PC-9 (cell line): Measurements from ENCODE around the gene HDAC8. TPM values are rescaled to one million over a fixed set of nuclear protein-coding genes. Genes with fewer than 3 reads are reported as not detected.

Source experiments
- BruUV-seq: library from RNA; stranded (reverse); fragments of 400-500 nt; replicated peaks from 2 replicates; lab custom pipeline; 2021; lab: Mats Ljungman, UMichigan
- CTCF ChIA-PET: fragments of 300-600 bp; sonication (Branson Sonifier 250); formaldehyde crosslinking; loops from one replicate; lab custom pipeline; 2022; ENCODE audit warnings: antibody characterized with exemption; lab: Charles Lee
- POLR2A ChIA-PET: fragments of 300-600 bp; sonication (Branson Sonifier 250); formaldehyde crosslinking; loops from one replicate; lab custom pipeline; 2022; ENCODE audit warnings: antibody characterized with exemption; ENCODE audit not compliant: unreplicated experiment; lab: Charles Lee
- DNase-seq, 2 experiments: peaks; one replicate each; pipeline versions ENCODE4 v3.0.0 to v3.0.0-alpha.2; 2015 to 2022; ENCODE audit warnings: mixed read lengths in 1 of 2
- H2AFZ ChIP-seq: fragments of 200-600 bp; sonication (generic); 2 replicates; pipeline ENCODE4 v1.8.1; 2017; ENCODE audit warnings: antibody characterized with exemption
- H3F3A ChIP-seq: fragments of 200-600 bp; sonication (generic); 2 replicates; pipeline ENCODE4 v1.8.1; 2017; ENCODE audit warnings: antibody characterized with exemption, mild to moderate bottlenecking, low read depth; ENCODE audit not compliant: insufficient read depth
- H3K27ac ChIP-seq: fragments of 200-600 bp; sonication (generic); 2 replicates; pipeline ENCODE4 v1.6.1; 2016; ENCODE audit warnings: mixed run types
- H3K27me3 ChIP-seq: fragments of 200-600 bp; sonication (generic); 2 replicates; pipeline ENCODE4 v1.6.1; 2016; ENCODE audit warnings: low read depth, mixed run types; ENCODE audit not compliant: insufficient read depth
- H3K36me3 ChIP-seq: fragments of 200-600 bp; sonication (generic); 2 replicates; pipeline ENCODE4 v1.6.1; 2016; ENCODE audit warnings: low read depth, mixed run types
- H3K4me1 ChIP-seq: fragments of 200-600 bp; sonication (generic); replicated peaks from 2 replicates; pipeline ENCODE4 v1.6.1; 2016; ENCODE audit warnings: mixed run types; ENCODE audit not compliant: insufficient read depth
- H3K4me2 ChIP-seq: fragments of 200-600 bp; sonication (generic); 2 replicates; pipeline ENCODE4 v1.6.1; 2017; ENCODE audit warnings: mixed run types
- H3K4me3 ChIP-seq: fragments of 200-600 bp; sonication (generic); 2 replicates; pipeline ENCODE4 v1.6.1; 2016; ENCODE audit warnings: mixed run types
- H3K79me2 ChIP-seq: fragments of 200-600 bp; sonication (generic); 2 replicates; pipeline ENCODE4 v1.6.1; 2017; ENCODE audit warnings: low read depth, mixed run types
- H3K9me2 ChIP-seq: fragments of 200-600 bp; sonication (generic); 2 replicates; pipeline ENCODE4 v1.8.1; 2017; ENCODE audit warnings: mild to moderate bottlenecking; ENCODE audit not compliant: insufficient read depth
- H3K9me3 ChIP-seq: fragments of 200-600 bp; sonication (generic); 2 replicates; pipeline ENCODE4 v1.8.1; 2016; ENCODE audit warnings: low read depth; ENCODE audit not compliant: insufficient read depth
- H4K20me1 ChIP-seq: fragments of 200-600 bp; sonication (generic); 2 replicates; pipeline ENCODE4 v1.8.1; 2017; ENCODE audit not compliant: insufficient read depth
- EZH2 ChIP-seq: fragments of 200-600 bp; sonication (generic); IDR thresholded peaks from 2 replicates; pipeline ENCODE4 v1.8.0; 2017; ENCODE audit warnings: antibody characterized with exemption, low read depth
- intact Hi-C: fragments of 100-400 bp; cut with micrococcal nuclease; formaldehyde crosslinking; loops from one replicate; pipeline ENCODE4 v1.10.0; 2022; ENCODE audit not compliant: unreplicated experiment
- total RNA-seq: library from RNA; stranded (reverse); gene quantifications from 2 replicates; pipeline ENCODE4 v1.2.3, GENCODE V29; 2021
- TF ChIP-seq, protein P1 (sequence below): fragments of 200-600 bp; sonication (generic); conservative IDR thresholded peaks from 2 replicates; pipeline ENCODE4 v1.6.1; 2017; ENCODE audit warnings: mixed run types, antibody characterized with exemption, mild to moderate bottlenecking, moderate library complexity

HDAC8 gene
- total RNA-seq, 1 experiment from 2014 or later: 61.3 TPM

DNA sequence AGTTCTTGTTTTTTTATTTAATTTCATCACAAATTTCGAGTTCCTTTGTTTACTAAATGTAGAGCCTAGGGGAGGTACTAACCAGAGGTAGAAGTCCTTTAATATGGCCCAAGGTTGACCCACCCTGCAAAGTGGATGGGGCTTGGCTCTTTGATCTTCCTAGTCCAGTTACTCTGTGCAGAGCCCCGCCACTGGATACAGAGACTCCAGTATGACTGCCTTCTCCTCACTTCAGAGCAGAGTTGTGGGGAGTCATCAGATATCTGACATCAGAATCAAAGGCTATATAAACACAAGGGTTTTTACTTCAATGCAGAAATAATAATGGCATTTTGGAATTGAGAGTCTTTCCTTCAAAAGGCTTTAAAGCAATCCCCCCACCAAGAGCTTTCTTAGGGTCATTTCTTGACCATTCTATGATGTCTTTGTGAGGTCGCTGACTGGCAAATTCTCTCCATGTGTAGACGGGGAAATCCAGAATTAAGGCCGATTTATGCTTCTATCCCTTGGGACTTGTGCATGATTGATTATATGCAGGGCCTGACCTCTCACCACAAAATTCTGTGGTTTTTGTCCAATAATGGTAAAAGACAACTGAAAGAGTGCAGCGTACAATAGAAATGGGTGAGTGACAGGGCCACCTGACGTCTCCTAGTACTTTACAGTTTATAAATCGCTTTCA, 178.7 kb downstream of the HDAC8 start:
- POLR2A ChIA-PET: no interaction called here
- no peaks in the 10 kb centered on the region for H3K27me3 ChIP-seq
- DNase-seq: no peak
- no peaks in the 10 kb centered on the region for H3K9me2 ChIP-seq
- no peaks in the 10 kb centered on the region for H3K36me3 ChIP-seq
- H3K4me2 ChIP-seq: no peak overlapping the region
- CTCF ChIA-PET: no interaction called here
- no peaks in the 10 kb centered on the region for H3K79me2 ChIP-seq
- no peak overlapping the region for H3K4me3 ChIP-seq
- H3K4me1 ChIP-seq: no peaks in the 10 kb centered on the region
- TF ChIP-seq EZH2: no peak
- no peaks in the 10 kb centered on the region for H4K20me1 ChIP-seq
- no peaks in the 10 kb centered on the region for H3K9me3 ChIP-seq
- no peak overlapping the region for H3K27ac ChIP-seq
- H3F3A ChIP-seq: no peaks in the 10 kb centered on the region
- BruUV-seq: no TSS peak
- no peak overlapping the region for H2AFZ ChIP-seq
- intact Hi-C loops: no loop called here

DNA sequence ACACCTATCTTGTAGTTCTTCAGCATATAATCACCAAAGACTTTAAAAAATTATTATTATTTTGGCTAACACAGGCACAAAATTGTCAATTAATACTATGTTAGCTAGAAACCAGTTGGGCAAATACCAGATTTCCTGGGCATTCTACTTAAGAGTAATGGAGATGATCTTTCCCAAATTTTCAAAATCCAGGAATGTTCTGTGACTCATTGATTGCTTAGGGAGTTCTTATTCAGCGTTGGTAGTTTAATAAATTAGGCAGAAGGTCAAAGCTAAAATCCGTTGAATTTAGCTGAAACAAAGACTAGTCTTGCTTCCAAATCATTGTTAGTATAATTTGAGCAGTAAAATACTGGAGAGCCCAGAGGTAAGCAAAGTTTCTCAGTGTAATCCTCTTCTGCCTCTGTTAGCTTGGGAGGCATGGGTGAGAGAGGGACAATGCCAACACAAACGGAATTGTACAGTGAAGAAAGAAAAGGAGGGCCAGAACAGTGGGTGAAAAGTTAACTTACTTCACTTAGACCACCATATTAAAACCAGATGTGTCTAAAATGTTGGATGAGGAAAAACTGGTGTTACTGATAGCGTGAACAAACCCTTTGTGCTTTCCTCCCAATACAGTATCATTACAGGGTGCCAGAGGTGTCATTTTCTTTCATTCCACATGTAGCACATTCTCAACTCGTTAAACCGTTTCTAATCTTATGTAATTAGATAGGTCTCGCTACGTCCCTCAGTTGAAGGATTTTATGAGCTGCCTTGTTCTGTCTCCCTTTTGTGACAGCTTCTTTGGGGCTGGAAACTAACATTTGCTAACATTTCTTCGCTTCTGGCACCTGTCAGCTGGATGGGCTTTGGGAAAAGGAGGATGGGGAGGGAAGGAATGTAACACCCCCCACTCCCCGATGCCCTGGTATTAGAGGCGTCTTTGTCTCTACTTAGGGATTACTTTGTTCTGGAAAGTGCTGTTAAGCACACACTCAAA, 179.5 kb downstream of the HDAC8 start:
- Histone ChIP-seq H3F3A (no peaks in the 10 kb centered on the region), H3K9me3 (no peaks in the 10 kb centered on the region), H3K79me2 (no peaks in the 10 kb centered on the region), H4K20me1 (no peaks in the 10 kb centered on the region), H3K4me1 (no peaks in the 10 kb centered on the region), H3K27ac (no peak overlapping the region), H2AFZ (no peak overlapping the region), H3K36me3 (no peaks in the 10 kb centered on the region), H3K4me3 (no peak overlapping the region), H3K9me2 (no peaks in the 10 kb centered on the region), H3K27me3 (no peaks in the 10 kb centered on the region), H3K4me2 (no peak overlapping the region)
- TF ChIP-seq EZH2: no peak
- TF ChIP-seq, protein P1, sequence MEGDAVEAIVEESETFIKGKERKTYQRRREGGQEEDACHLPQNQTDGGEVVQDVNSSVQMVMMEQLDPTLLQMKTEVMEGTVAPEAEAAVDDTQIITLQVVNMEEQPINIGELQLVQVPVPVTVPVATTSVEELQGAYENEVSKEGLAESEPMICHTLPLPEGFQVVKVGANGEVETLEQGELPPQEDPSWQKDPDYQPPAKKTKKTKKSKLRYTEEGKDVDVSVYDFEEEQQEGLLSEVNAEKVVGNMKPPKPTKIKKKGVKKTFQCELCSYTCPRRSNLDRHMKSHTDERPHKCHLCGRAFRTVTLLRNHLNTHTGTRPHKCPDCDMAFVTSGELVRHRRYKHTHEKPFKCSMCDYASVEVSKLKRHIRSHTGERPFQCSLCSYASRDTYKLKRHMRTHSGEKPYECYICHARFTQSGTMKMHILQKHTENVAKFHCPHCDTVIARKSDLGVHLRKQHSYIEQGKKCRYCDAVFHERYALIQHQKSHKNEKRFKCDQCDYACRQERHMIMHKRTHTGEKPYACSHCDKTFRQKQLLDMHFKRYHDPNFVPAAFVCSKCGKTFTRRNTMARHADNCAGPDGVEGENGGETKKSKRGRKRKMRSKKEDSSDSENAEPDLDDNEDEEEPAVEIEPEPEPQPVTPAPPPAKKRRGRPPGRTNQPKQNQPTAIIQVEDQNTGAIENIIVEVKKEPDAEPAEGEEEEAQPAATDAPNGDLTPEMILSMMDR: no peak
- ChIA-PET POLR2A (no interaction called here), CTCF (no interaction called here)
- BruUV-seq: no TSS peak
- intact Hi-C loops: no loop called here
- DNase-seq: no peak

DNA sequence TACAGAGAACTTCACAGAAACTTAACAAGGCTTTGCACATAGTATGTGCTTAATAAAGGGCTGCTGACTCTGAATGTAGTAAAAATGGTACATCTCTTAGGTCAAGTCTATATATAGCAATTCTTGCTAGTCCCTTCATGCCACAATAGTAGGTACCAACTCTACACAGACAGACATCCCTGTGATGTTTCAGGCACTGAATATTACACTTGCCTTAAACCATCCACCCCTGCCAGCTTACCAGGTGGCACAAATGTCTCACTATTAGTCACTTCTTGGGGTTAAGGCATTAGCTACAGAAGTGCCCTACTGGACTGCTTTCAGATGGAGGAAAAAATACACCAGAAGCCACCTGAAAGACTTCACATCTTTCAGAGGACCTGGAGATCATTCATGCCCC, 180.6 kb downstream of the HDAC8 start:
- Histone ChIP-seq H3K4me1 (no peaks in the 10 kb centered on the region), H3K9me2 (no peaks in the 10 kb centered on the region), H3K9me3 (no peaks in the 10 kb centered on the region), H4K20me1 (no peaks in the 10 kb centered on the region), H3F3A (no peaks in the 10 kb centered on the region), H3K27me3 (no peaks in the 10 kb centered on the region), H3K4me3 (no peak overlapping the region), H3K27ac (no peak overlapping the region), H3K36me3 (no peaks in the 10 kb centered on the region), H2AFZ (no peak overlapping the region), H3K4me2 (no peak overlapping the region), H3K79me2 (no peaks in the 10 kb centered on the region)
- intact Hi-C loops: no loop called here
- ChIA-PET CTCF (no interaction called here), POLR2A (no interaction called here)
- BruUV-seq: no TSS peak
- DNase-seq: no peak
- no peak for TF ChIP-seq EZH2
- TF ChIP-seq, protein P1: no peak
